Neutrophil (primary cell): ENCODE results near the gene RFC5.

Source experiments
- H3K27ac ChIP-seq: fragments of 200-600 bp; sonication (generic); 2 replicates; pipeline ENCODE4 v1.5.1; 2016; ENCODE audit warnings: mild to moderate bottlenecking, moderate library complexity
- H3K27me3 ChIP-seq: fragments of 200-600 bp; sonication (generic); 2 replicates; pipeline ENCODE4 v1.6.0; 2016; ENCODE audit warnings: mild to moderate bottlenecking
- H3K36me3 ChIP-seq: fragments of 200-600 bp; sonication (generic); 2 replicates; pipeline ENCODE4 v1.5.1; 2017
- H3K4me1 ChIP-seq, 2 experiments: fragments of 200-600 bp in 1 of 2; sonication (generic) in 1 of 2; 1 replicate in 1 of 2; 2 replicates in 1 of 2; pipeline versions ENCODE4 v1.5.1 to v1.6.1; 2013 to 2016; ENCODE audit warnings: low read depth in 1 of 2, low read length in 1 of 2, mild to moderate bottlenecking in 1 of 2, moderate library complexity in 1 of 2; ENCODE audit not compliant: control insufficient read depth in 1 of 2, insufficient read depth in 1 of 2
- H3K4me3 ChIP-seq, 2 experiments: fragments of 200-600 bp in 1 of 2; sonication (generic) in 1 of 2; 1 replicate in 1 of 2; 2 replicates in 1 of 2; pipeline ENCODE4 v1.5.1; 2013 to 2016; ENCODE audit warnings: low read depth in 1 of 2, low read length in 1 of 2, mild to moderate bottlenecking in 1 of 2, moderate library complexity in 1 of 2
- H3K9me3 ChIP-seq: fragments of 200-600 bp; sonication (generic); 2 replicates; pipeline ENCODE4 v1.5.1; 2016
- TF ChIP-seq, protein P1 (sequence below): fragments of 200-600 bp; sonication (generic); IDR thresholded peaks from 2 replicates; pipeline ENCODE4 v1.5.1; 2016; ENCODE audit warnings: antibody characterized with exemption

RFC5 gene

DNA sequence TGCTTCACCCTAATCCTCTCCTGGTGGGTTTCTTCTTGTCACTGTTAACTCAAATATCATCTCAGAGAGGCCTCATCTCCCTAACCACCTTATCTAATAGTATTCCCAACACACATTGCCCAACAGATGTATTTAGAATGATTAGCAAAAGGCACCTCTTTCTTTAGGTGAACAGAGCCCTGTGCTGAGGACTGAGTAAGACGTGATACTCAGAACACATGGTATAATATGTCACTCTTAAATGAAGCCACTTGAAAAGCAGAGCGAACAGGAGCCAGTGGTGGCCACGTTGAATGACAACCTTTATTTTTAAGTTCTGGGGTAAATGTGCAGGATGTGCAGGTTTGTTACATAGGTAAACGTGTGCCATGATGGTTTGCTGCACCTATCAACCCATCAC, 46.2 kb upstream of the RFC5 start:
- Histone ChIP-seq H3K4me3 (no peak overlapping the region), H3K36me3 (no peaks in the 10 kb centered on the region), H3K9me3 (no peaks in the 10 kb centered on the region), H3K4me1 (no peaks in the 10 kb centered on the region), H3K27ac (no peak overlapping the region), H3K27me3 (peaks cover 65% of the 10 kb centered on the region)
- TF ChIP-seq, protein P1, sequence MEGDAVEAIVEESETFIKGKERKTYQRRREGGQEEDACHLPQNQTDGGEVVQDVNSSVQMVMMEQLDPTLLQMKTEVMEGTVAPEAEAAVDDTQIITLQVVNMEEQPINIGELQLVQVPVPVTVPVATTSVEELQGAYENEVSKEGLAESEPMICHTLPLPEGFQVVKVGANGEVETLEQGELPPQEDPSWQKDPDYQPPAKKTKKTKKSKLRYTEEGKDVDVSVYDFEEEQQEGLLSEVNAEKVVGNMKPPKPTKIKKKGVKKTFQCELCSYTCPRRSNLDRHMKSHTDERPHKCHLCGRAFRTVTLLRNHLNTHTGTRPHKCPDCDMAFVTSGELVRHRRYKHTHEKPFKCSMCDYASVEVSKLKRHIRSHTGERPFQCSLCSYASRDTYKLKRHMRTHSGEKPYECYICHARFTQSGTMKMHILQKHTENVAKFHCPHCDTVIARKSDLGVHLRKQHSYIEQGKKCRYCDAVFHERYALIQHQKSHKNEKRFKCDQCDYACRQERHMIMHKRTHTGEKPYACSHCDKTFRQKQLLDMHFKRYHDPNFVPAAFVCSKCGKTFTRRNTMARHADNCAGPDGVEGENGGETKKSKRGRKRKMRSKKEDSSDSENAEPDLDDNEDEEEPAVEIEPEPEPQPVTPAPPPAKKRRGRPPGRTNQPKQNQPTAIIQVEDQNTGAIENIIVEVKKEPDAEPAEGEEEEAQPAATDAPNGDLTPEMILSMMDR: no peak

GRCh38 chr12:117972301-117972700, 44.2 kb upstream of the RFC5 start:
- peaks cover 45% of the 10 kb centered on the region for H3K27me3 ChIP-seq

GRCh38 chr12:117975006-117975405, 41.5 kb upstream of the RFC5 start:
- TF ChIP-seq, protein P1: no peak
- Histone ChIP-seq H3K27ac (no peak overlapping the region), H3K4me3 (no peak overlapping the region), H3K27me3 (peaks cover 23% of the 10 kb centered on the region), H3K9me3 (no peaks in the 10 kb centered on the region), H3K36me3 (no peaks in the 10 kb centered on the region), H3K4me1 (no peaks in the 10 kb centered on the region)

More at GRCh38 chr12:117972301-117972700, 44.2 kb upstream of the RFC5 start:
- H3K36me3 ChIP-seq: no peaks in the 10 kb centered on the region
- no peaks in the 10 kb centered on the region for H3K4me1 ChIP-seq
- no peaks in the 10 kb centered on the region for H3K9me3 ChIP-seq
- TF ChIP-seq, protein P1: no peak
- no peak overlapping the region for H3K27ac ChIP-seq
- H3K4me3 ChIP-seq: no peak overlapping the region

DNA sequence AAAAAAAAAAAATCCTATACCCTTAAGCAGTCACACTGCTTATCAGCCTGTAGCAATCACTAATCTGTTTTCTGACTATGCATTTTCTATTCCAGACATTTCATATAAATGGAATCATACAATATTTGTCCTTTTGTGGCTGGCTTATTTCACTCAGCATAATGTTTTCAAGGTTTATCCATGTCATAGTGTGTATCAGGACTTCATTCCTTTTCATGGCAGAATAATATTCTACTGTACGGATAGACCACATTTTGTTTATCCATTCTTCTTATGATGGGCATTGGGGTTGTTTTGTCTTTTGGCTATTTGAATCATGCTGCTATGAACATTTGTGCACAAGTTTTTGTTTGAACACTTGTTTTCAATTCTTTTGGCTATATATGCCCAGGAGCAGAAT, 39.1 kb upstream of the RFC5 start:
- Histone ChIP-seq H3K27ac (no peak overlapping the region), H3K4me1 (no peaks in the 10 kb centered on the region), H3K9me3 (no peaks in the 10 kb centered on the region), H3K27me3 (peaks cover 5% of the 10 kb centered on the region), H3K36me3 (no peaks in the 10 kb centered on the region), H3K4me3 (no peak overlapping the region)
- TF ChIP-seq, protein P1: no peak

- no peak overlapping the region for H3K4me3 ChIP-seq
- TF ChIP-seq, protein P1: no peak
- no peaks in the 10 kb centered on the region for H3K9me3 ChIP-seq
- no peaks in the 10 kb centered on the region for H3K4me1 ChIP-seq
- peaks cover 5% of the 10 kb centered on the region for H3K27me3 ChIP-seq
- no peaks in the 10 kb centered on the region for H3K36me3 ChIP-seq
- H3K27ac ChIP-seq: no peak overlapping the region
Measured at GRCh38 chr12:117980616-117981015, 35.9 kb upstream of the RFC5 start.

DNA sequence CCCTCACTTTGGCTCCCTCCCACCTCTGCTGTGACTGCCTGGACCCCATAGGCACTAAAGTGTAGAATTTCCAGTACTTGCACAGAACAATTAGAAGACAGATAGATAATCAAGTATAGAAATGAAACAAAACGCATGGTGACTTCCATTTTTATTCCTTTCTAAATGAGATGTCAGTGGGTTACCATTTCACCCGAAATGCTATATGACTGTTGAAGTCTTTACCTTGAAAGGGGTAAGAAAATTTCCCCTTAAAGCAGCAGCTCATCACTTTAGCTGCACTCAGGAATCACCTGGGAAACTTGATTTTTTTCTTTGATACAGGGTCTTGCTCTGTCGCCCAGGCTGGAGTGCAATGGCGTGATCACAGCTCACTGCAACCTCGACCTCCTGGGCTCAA, 35.2 kb upstream of the RFC5 start:
- Histone ChIP-seq H3K4me1 (no peaks in the 10 kb centered on the region), H3K27me3 (peaks cover 5% of the 10 kb centered on the region), H3K9me3 (no peaks in the 10 kb centered on the region), H3K4me3 (no peak overlapping the region), H3K27ac (no peak overlapping the region), H3K36me3 (no peaks in the 10 kb centered on the region)
- TF ChIP-seq, protein P1: no peak
